HEK293T (cell line): Measurements from ENCODE around the gene P2RX3.

Experiments used
- BHLHE40 ChIP-seq: fragments of 450-650 bp; IDR thresholded peaks from 2 replicates; pipeline ENCODE4 v1.6.1; 2016; ENCODE audit warnings: mild to moderate bottlenecking, moderate library complexity, borderline replicate concordance
- CTBP1 ChIP-seq: fragments of 450-650 bp; IDR thresholded peaks from 2 replicates; pipeline ENCODE4 v1.6.1; 2016; ENCODE audit warnings: borderline replicate concordance
- NFRKB ChIP-seq: fragments of 450-650 bp; IDR thresholded peaks from 2 replicates; pipeline ENCODE4 v1.6.1; 2016; ENCODE audit warnings: mild to moderate bottlenecking, moderate library complexity
- SP1 ChIP-seq: fragments of 450-650 bp; IDR thresholded peaks from 2 replicates; pipeline ENCODE4 v1.6.1; 2017
- SUZ12 ChIP-seq: fragments of 450-650 bp; IDR thresholded peaks from 2 replicates; pipeline ENCODE4 v1.6.1; 2016; ENCODE audit warnings: mild to moderate bottlenecking
- TARDBP ChIP-seq: fragments of 450-650 bp; IDR thresholded peaks from 2 replicates; pipeline ENCODE4 v1.6.1; 2016
- TF ChIP-seq, protein P1 (sequence below): fragments of 450-650 bp; IDR thresholded peaks from 2 replicates; pipeline ENCODE4 v1.6.1; 2016

DNA sequence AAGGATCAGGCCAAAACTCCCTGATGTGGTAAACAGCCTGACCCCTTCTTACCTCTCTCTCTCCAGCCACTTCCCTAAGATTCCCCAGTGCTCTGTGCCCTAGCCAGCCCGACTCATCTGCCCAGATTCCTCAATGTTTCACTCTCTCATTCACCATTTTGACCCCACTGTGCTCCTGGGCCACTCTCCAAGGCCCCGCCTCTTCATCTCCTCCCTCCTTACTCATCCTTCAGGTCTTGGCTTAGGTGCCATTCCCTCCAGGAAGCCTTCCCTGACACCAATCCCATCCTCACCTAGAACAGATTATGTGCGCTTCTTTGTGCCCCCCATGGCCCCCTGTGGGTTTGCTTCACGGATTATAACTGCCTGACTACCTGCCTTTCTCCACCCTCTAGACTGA, 75.5 kb downstream of the P2RX3 start:
- no peak for TF ChIP-seq TARDBP
- no peak for TF ChIP-seq BHLHE40
- TF ChIP-seq, protein P1, sequence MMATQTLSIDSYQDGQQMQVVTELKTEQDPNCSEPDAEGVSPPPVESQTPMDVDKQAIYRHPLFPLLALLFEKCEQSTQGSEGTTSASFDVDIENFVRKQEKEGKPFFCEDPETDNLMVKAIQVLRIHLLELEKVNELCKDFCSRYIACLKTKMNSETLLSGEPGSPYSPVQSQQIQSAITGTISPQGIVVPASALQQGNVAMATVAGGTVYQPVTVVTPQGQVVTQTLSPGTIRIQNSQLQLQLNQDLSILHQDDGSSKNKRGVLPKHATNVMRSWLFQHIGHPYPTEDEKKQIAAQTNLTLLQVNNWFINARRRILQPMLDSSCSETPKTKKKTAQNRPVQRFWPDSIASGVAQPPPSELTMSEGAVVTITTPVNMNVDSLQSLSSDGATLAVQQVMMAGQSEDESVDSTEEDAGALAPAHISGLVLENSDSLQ = no peak
- no peak for TF ChIP-seq SUZ12
- TF ChIP-seq CTBP1 = no peak
- no peak for TF ChIP-seq SP1
- no peak for TF ChIP-seq NFRKB
